Activated CD4-positive, alpha-beta T cell treated with anti-CD3 and anti-CD28 coated beads for 36 hours (primary cell): ENCODE data around the gene EXOC3L1. TPM values are rescaled to one million over a fixed set of nuclear protein-coding genes. Genes with fewer than 3 reads are reported as not detected.
A peak's percentile ranks its signal among the peaks of the same experiment; 100 is the strongest.

Experiments used
- ATAC-seq: fragments of 200-7000 bp; cut with Tn5 transposase; one replicate; pipeline ENCODE4 v1.10.0; 2021; ENCODE audit warnings: mild to moderate bottlenecking, moderate library complexity
- CTCF ChIA-PET: fragments of 350-600 bp; sonication (Branson Sonifier 250); formaldehyde crosslinking; loops from one replicate; lab custom pipeline; 2021; ENCODE audit warnings: antibody characterized with exemption; lab: Charles Lee
- POLR2A ChIA-PET: fragments of 350-600 bp; sonication (Branson Sonifier 250); formaldehyde crosslinking; loops from one replicate; lab custom pipeline; 2021; ENCODE audit warnings: antibody characterized with exemption, inconsistent platforms; lab: Charles Lee
- DNase-seq: peaks from one replicate; pipeline ENCODE4 v3.0.0-alpha.2; 2020
- H3K27ac Mint-ChIP-seq: one replicate; pipeline ENCODE4 v1.8.0; 2021; ENCODE audit warnings: mixed read lengths
- H3K27me3 Mint-ChIP-seq: one replicate; pipeline ENCODE4 v1.8.0; 2021; ENCODE audit warnings: mixed read lengths
- H3K36me3 Mint-ChIP-seq: one replicate; pipeline ENCODE4 v1.8.0; 2021; ENCODE audit warnings: low read depth, mixed read lengths
- H3K4me1 Mint-ChIP-seq: one replicate; pipeline ENCODE4 v1.8.0; 2021; ENCODE audit warnings: mixed read lengths
- H3K4me3 Mint-ChIP-seq: one replicate; pipeline ENCODE4 v1.8.0; 2021; ENCODE audit warnings: mild to moderate bottlenecking, moderate library complexity, mixed read lengths
- H3K9me3 Mint-ChIP-seq: one replicate; pipeline ENCODE4 v1.8.0; 2021; ENCODE audit warnings: low read depth, mixed read lengths
- intact Hi-C, 2 experiments: fragments of 100-400 bp; cut with DNase I in 1 of 2; cut with micrococcal nuclease in 1 of 2; formaldehyde crosslinking; loops; one replicate each; pipeline versions ENCODE4 v1.14.2 to v1.15.1; 2022 to 2024; cut with DNase I, micrococcal nuclease
- total RNA-seq, 2 experiments: library from RNA; stranded (reverse); gene quantifications; one replicate each; pipeline ENCODE4 v1.2.3, GENCODE V29; 2021

EXOC3L1 gene
- total RNA-seq, 2 experiments from 2014 or later, result 0.16 TPM; not detected in 1

- no peak for DNase-seq
- ATAC-seq, result no peak
- intact Hi-C loops, result loop anchor here in 1 of 2 experiments (5.0 kb wide), 1 partner anchor 500 kb away; the partner anchor contains the start of genes ACD and PARD6A
- H3K27me3 Mint-ChIP-seq, result peaks cover 34% of the 10 kb centered on the region
- H3K4me3 Mint-ChIP-seq, result no peak overlapping the region
- ChIA-PET CTCF (interaction anchor here (0.6 to 4.5 kb wide), 14 partner anchors 10 to 229 kb away, joined by 3 to 39 read pairs (median 4); partner anchors contain the start of gene TMEM208), POLR2A (interaction anchor here (0.7 to 1.2 kb wide), 3 partner anchors 11 to 20 kb away, joined by 3 to 4 read pairs (median 3); no protein-coding TSS in a partner anchor)
- H3K36me3 Mint-ChIP-seq, result peaks cover 7% of the 10 kb centered on the region
- H3K9me3 Mint-ChIP-seq, result no peaks in the 10 kb centered on the region
- H3K4me1 Mint-ChIP-seq, result peaks cover 44% of the 10 kb centered on the region
- no peak overlapping the region for H3K27ac Mint-ChIP-seq
Observed at GRCh38 chr16:67162506-67163163, 27.3 kb downstream of the EXOC3L1 start.

- intact Hi-C loops, result loop anchor here in 1 of 2 experiments (5.0 kb wide), 1 partner anchor 501 kb away; the partner anchor contains the start of genes ACD and PARD6A
- peaks cover 25% of the 10 kb centered on the region for H3K27me3 Mint-ChIP-seq
- H3K9me3 Mint-ChIP-seq, result no peaks in the 10 kb centered on the region
- DNase-seq (no peak), ATAC-seq (no peak)
- peaks cover 7% of the 10 kb centered on the region for H3K36me3 Mint-ChIP-seq
- no peak overlapping the region for H3K4me3 Mint-ChIP-seq
- peaks cover 49% of the 10 kb centered on the region for H3K4me1 Mint-ChIP-seq
- no peak overlapping the region for H3K27ac Mint-ChIP-seq
- CTCF ChIA-PET, result interaction anchor here (1.0 to 4.5 kb wide), 5 partner anchors 14 to 228 kb away, joined by 3 to 39 read pairs (median 9); no protein-coding TSS in a partner anchor
- POLR2A ChIA-PET, result no interaction called here
Observed at GRCh38 chr16:67161595-67162058, 28.3 kb downstream of the EXOC3L1 start.

- intact Hi-C loops, result loop anchor here (1.0 to 5.0 kb wide), 11 partner anchors 11 to 403 kb away; partner anchors contain the start of genes MATCAP1 (in 2 of the 2), CBFB (in 1 of the 2), CTCF (in 1 of the 2) and E2F4 (in 1 of the 2)
Observed at GRCh38 chr16:67158637-67159600, 31.0 kb downstream of the EXOC3L1 start.

GRCh38 chr16:67157892-67158635, 31.9 kb downstream of the EXOC3L1 start:
- no peak for ATAC-seq
- peaks cover 10% of the 10 kb centered on the region for H3K27me3 Mint-ChIP-seq
- H3K36me3 Mint-ChIP-seq, result peaks cover 11% of the 10 kb centered on the region
- H3K27ac Mint-ChIP-seq, result peak overlapping the region; percentile 93
- intact Hi-C loops, result loop anchor here (2.0 to 5.0 kb wide), 2 partner anchors 51 to 211 kb away; partner anchors contain the start of gene PHAF1 (in 1 of the 2)
- peaks cover 49% of the 10 kb centered on the region for H3K4me1 Mint-ChIP-seq
- peak overlapping the region; percentile 91 for H3K4me3 Mint-ChIP-seq
- no peak for DNase-seq
- CTCF ChIA-PET, result interaction anchor here (0.6 to 4.4 kb wide), 18 partner anchors 8 to 423 kb away, joined by 3 to 39 read pairs (median 5); partner anchors contain the start of gene EXOC3L1
- POLR2A ChIA-PET, result interaction anchor here (0.6 to 0.8 kb wide), 3 partner anchors 89 to 173 kb away, joined by 3 to 5 read pairs (median 4); partner anchors contain the start of gene FHOD1
- no peaks in the 10 kb centered on the region for H3K9me3 Mint-ChIP-seq

More at GRCh38 chr16:67158637-67159600, 31.0 kb downstream of the EXOC3L1 start:
- POLR2A ChIA-PET, result interaction anchor here (0.6 to 1.7 kb wide), 4 partner anchors 7 to 176 kb away, joined by 3 to 4 read pairs (median 4); partner anchors contain the start of gene B3GNT9
- peak overlapping the region; percentile 93 for H3K27ac Mint-ChIP-seq
- DNase-seq (peak; percentile 93), ATAC-seq (peak; percentile 47)
- peaks cover 47% of the 10 kb centered on the region for H3K4me1 Mint-ChIP-seq
- CTCF ChIA-PET, result interaction anchor here (0.7 to 4.4 kb wide), 13 partner anchors 16 to 207 kb away, joined by 3 to 39 read pairs (median 4); no protein-coding TSS in a partner anchor
- no peaks in the 10 kb centered on the region for H3K9me3 Mint-ChIP-seq
- peak overlapping the region; percentile 91 for H3K4me3 Mint-ChIP-seq
- H3K36me3 Mint-ChIP-seq, result peaks cover 11% of the 10 kb centered on the region
- peaks cover 8% of the 10 kb centered on the region for H3K27me3 Mint-ChIP-seq

GRCh38 chr16:67157106-67157748, 32.7 kb downstream of the EXOC3L1 start:
- no peaks in the 10 kb centered on the region for H3K9me3 Mint-ChIP-seq
- peaks cover 11% of the 10 kb centered on the region for H3K36me3 Mint-ChIP-seq
- intact Hi-C loops, result loop anchor here in 1 of 2 experiments (5.0 kb wide), 1 partner anchor 50 kb away; the partner anchor contains the start of gene PHAF1
- peak overlapping the region; percentile 2 for H3K27ac Mint-ChIP-seq
- POLR2A ChIA-PET, result no interaction called here
- H3K4me3 Mint-ChIP-seq, result no peak overlapping the region
- ATAC-seq (no peak), DNase-seq (no peak)
- H3K4me1 Mint-ChIP-seq, result peaks cover 48% of the 10 kb centered on the region
- CTCF ChIA-PET, result interaction anchor here (0.6 to 4.4 kb wide), 17 partner anchors 9 to 223 kb away, joined by 3 to 39 read pairs (median 5); partner anchors contain the start of gene EXOC3L1
- H3K27me3 Mint-ChIP-seq, result peaks cover 10% of the 10 kb centered on the region

- no peak for DNase-seq
- H3K4me1 Mint-ChIP-seq, result peaks cover 43% of the 10 kb centered on the region
- H3K27ac Mint-ChIP-seq, result no peak overlapping the region
- H3K9me3 Mint-ChIP-seq, result no peaks in the 10 kb centered on the region
- peaks cover 7% of the 10 kb centered on the region for H3K27me3 Mint-ChIP-seq
- peaks cover 6% of the 10 kb centered on the region for H3K36me3 Mint-ChIP-seq
- H3K4me3 Mint-ChIP-seq, result no peak overlapping the region
- intact Hi-C loops, result loop anchor here in 1 of 2 experiments (5.0 kb wide), 1 partner anchor 49 kb away; the partner anchor contains the start of gene PHAF1
- CTCF ChIA-PET, result interaction anchor here (0.6 to 4.4 kb wide), 22 partner anchors 19 to 222 kb away, joined by 3 to 64 read pairs (median 8); partner anchors contain the start of genes E2F4 and MATCAP1
- POLR2A ChIA-PET, result no interaction called here
- no peak for ATAC-seq
Observed at GRCh38 chr16:67156143-67156844, 33.6 kb downstream of the EXOC3L1 start.

- H3K36me3 Mint-ChIP-seq, result peaks cover 4% of the 10 kb centered on the region
- DNase-seq, result peak; percentile 89
- H3K9me3 Mint-ChIP-seq, result no peaks in the 10 kb centered on the region
- peaks cover 45% of the 10 kb centered on the region for H3K4me1 Mint-ChIP-seq
- ChIA-PET CTCF (interaction anchor here (0.6 to 3.1 kb wide), 55 partner anchors 8 to 288 kb away, joined by 3 to 64 read pairs (median 6); partner anchors contain the start of genes CBFB, E2F4, FHOD1 and HSF4), POLR2A (interaction anchor here (0.6 to 1.1 kb wide), 2 partner anchors 137 to 138 kb away, joined by 3 to 4 read pairs; no protein-coding TSS in a partner anchor)
- H3K4me3 Mint-ChIP-seq, result peak overlapping the region; percentile 59
- peak; percentile 40 for ATAC-seq
- peaks cover 12% of the 10 kb centered on the region for H3K27me3 Mint-ChIP-seq
- intact Hi-C loops, result loop anchor here (1.0 to 5.0 kb wide), 5 partner anchors 48 to 209 kb away; partner anchors contain the start of gene PHAF1 (in 1 of the 2)
- H3K27ac Mint-ChIP-seq, result no peak overlapping the region
Observed at GRCh38 chr16:67155295-67156142, 34.4 kb downstream of the EXOC3L1 start.

- no peaks in the 10 kb centered on the region for H3K9me3 Mint-ChIP-seq
- H3K36me3 Mint-ChIP-seq, result peaks cover 4% of the 10 kb centered on the region
- intact Hi-C loops, result loop anchor here (1.0 to 5.0 kb wide), 5 partner anchors 47 to 208 kb away; partner anchors contain the start of gene PHAF1 (in 1 of the 2)
- peak overlapping the region; percentile 59 for H3K4me3 Mint-ChIP-seq
- POLR2A ChIA-PET, result interaction anchor here (0.6 to 1.1 kb wide), 2 partner anchors 136 to 137 kb away, joined by 3 to 4 read pairs; no protein-coding TSS in a partner anchor
- H3K27ac Mint-ChIP-seq, result no peak overlapping the region
- DNase-seq, result no peak
- H3K27me3 Mint-ChIP-seq, result peaks cover 12% of the 10 kb centered on the region
- peaks cover 45% of the 10 kb centered on the region for H3K4me1 Mint-ChIP-seq
- ATAC-seq, result no peak
- CTCF ChIA-PET, result interaction anchor here (0.6 to 3.1 kb wide), 56 partner anchors 9 to 289 kb away, joined by 3 to 64 read pairs (median 6); partner anchors contain the start of genes CBFB, FHOD1, HSF4 and MATCAP1
Observed at GRCh38 chr16:67154578-67155294, 35.2 kb downstream of the EXOC3L1 start.
